GM19025 (cell line): ENCODE results near the gene STAB1.

ENCODE experiments used
- ATAC-seq: cut with Tn5 transposase; IDR thresholded peaks from one replicate; pipeline ENCODE4 v1.9.1; 2021; ENCODE audit warnings: mild to moderate bottlenecking, low read depth, moderate library complexity; ENCODE audit not compliant: unreplicated experiment

The STAB1 gene

DNA sequence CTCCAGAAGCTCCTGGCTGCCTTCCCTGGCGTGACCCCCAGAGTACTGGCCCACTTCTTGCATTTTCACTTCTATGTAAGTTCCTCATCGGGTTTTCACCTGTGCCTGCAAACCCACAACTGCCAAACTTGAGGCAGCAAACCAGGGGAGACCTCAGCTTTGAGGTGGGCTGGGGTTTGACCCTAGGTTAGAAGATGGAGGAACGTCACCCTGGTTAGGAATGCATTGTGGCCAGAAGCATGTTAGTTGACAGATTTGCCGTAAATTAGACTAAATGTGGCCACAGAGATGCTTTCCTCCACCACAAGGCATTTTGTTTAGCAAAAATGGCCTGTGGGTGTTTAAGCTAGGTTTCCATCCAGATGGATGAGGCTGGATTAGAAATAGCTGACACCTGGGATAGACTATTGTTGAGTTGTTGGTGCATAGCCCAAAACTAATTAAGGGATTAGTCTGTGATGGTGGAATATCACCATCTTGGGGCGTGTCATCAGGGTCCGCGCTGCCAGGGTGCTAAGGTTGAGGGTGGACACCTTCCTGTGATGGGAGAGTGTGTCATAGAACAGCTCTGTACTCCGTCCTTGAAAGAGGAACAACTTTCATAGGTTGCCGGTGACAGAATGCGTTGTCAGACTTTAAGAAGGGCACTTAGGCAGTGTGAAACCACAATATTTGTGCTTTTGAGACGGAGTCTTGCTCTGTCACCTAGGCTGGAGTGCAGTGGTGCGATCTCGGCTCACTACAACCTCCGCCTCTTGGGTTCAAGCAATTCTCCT is 36.2 kb upstream of the STAB1 start:
- no peak for ATAC-seq

DNA sequence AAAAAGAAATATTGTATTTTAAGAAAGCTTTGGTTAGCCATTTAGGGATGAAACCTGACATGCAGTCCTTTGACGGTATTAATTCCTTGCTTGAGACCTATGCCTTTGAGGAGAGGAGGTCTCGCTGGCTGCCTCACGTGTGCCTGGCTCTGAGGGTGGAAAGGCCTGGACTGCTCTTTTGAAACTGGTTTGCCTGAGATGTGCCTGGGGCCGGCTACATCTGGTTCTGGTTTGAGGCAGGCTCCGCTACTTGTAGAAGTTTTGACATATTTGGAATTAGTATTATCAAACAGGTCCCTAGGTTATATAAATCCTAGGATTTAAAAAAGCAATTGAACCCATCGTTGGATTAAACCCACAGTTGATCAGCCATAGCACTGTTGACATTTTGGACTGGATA is 33.3 kb upstream of the STAB1 start:
- no peak for ATAC-seq

DNA sequence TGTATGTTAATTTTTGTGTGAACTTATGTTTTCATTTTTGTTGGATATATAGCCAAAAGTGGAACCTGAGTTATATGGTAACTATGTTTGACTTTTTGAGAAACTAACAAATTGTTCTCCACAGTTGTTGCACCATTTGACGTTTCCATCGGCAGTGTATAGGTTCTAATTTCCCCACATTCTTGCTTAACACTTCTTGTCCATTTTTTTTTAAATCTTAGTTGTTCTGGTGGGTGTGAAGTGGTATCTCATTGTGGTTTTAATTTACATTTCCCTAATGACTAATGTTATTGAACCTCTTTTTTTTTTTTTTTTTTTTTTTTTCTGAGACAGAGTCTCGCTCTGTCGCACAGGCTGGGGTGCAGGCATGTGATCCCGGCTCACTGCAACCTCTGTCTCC is 31.7 kb upstream of the STAB1 start:
- no peak for ATAC-seq

DNA sequence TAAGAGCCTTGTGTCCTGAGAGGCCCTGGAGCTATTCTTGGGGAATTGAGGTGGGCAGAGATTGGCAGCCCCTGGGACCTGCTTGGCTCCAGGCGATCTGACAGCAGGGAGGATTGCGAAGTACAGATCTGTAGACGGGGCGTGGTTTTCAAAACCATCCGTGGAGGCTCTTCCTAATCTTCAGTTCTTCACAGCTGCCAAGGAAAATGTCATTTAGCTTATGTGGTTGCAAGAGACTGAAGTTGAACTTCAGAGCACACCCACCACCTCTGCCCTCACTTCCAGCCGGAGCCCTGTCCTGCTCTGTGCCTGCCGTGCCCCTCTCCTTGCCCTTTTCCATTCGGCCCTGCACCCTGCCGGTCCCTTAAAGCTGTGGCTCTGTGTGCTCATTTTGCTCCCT is 26.8 kb upstream of the STAB1 start:
- ATAC-seq = no peak

DNA sequence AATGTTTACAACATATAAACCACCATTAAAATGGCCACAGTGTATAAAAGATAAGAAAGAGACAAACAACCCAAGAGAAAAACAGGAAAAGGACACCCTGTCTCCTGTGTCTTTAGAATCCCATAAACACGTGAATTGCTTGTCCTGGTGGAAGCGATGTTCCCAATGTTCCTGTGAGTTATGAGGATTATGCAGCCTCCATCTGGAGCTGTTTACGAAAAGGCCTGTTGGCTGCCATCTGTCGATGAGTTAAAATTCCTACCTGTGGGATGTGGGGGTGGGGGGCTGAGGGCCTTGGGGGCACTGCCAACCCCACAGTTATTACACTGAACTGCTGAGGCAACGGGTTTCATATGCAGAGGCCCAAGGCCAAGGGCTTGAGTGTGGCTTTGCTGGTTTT is 26.1 kb upstream of the STAB1 start:
- ATAC-seq = no peak

DNA sequence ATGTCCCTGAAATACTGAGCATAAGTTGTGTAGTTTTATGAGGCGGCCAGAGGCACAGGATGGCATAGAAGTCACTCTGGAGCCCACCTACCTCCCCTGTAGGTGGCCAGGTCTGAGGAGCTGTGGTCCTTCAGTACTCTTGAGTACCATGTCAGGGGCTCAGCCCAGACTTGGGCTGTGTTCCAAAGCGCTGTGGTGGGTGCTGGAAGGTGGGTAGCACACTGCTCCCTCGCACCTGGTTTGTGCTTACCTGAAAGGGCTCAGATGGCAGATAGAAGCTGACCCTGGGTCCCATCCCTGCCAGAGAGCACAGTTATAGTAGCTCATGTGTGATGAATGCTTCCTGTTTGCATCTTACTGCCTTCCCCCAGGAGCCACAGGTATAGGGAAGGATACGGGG is 24.2 kb upstream of the STAB1 start:
- no peak for ATAC-seq

DNA sequence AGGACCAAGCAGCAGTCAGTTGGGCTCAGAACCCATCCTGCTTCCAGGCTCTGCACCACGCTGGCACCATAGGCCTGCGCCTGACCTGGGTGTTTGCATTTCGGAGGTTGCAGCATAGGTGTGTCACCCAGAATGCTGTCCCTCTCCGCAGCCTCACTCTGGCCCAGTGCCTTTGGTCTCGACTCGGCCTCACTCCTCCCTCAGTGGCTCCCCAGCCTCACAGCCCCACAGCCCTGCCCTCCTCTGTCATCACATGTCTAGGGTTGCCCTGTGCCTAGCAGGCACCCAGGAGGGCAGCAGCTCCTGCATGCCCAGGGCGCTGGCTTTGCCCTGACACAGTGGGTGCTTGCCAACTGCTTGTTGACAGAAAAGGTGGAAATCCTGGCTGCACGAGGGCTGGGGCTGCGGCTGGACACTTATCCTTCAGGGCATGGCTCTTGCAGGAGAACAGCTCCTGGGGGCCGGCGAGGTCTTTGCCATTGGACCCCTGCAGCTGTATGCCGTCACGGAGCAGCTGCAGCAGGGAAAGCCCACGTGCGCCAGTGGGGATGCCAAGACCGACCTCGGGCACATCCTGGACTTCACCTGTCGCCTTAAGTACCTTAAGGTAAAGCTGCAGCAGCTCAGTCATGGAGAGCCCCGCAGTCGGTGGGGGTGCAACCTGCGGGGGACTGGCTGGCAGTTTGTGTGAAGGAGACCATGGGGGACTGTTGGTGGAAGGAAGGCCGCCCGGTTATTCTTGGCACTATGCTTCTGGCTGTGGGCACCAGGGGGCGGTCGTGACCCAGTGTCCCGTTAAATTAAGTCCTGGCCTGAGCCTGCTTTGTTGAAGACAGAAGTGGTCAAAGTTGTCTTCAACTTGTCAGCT is 23.5 kb upstream of the STAB1 start:
- no peak for ATAC-seq

DNA sequence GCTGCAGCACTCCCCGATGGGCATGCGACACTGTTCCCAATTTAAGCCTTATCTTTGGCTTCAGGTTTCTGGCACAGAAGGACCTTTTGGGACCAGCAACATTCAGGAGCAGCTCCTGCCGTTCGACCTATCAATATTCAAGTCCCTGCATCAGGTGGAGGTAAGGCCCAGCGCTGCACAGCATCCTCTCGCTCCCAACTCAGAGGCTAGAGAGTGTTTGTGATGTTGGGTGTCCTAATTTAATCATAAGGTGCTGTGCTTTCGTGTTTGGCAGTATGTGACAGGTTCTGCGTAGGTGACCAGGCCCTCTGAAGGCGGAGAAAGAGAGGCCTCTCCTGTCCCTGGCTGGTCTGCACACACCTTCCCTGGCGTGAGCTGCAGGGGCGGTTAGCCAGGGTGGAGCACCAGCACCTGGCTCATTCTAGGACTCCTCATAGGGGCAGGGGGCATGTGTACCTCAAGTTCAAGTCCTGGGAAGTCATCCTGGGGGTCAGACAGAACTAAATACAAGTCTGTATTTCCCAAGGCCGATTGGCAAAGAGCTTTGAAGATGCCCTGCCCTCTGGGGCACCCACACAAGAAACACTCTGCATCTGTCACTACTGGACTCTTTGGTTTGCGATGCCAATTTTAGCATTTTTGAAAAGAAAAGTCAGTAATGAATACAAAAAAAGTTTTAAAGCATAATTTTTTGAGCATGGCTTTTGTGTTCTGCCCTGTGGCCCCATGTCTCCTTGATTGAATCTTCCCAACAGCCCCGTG is 22.7 kb upstream of the STAB1 start:
- ATAC-seq = no peak

DNA sequence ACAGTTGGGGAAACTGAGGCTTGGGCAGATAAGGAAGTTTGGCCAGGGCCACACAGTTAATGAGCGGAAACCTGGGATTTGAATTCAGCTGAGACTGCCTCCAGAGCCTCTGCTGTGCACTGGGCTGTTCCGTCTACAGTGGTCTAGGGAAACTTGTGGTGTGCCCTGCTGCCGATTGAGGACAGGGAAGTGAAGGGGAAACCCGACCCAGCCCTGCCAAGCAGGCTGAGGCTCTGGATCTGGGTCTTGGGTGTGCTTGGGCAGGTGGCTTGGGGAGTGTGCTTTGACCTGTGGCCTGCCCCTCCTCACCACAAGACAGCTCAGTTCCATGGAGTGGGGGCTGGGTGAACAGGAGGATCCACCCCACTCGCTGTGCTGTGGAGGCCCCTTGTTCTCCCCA is 22.1 kb upstream of the STAB1 start:
- no peak for ATAC-seq

DNA sequence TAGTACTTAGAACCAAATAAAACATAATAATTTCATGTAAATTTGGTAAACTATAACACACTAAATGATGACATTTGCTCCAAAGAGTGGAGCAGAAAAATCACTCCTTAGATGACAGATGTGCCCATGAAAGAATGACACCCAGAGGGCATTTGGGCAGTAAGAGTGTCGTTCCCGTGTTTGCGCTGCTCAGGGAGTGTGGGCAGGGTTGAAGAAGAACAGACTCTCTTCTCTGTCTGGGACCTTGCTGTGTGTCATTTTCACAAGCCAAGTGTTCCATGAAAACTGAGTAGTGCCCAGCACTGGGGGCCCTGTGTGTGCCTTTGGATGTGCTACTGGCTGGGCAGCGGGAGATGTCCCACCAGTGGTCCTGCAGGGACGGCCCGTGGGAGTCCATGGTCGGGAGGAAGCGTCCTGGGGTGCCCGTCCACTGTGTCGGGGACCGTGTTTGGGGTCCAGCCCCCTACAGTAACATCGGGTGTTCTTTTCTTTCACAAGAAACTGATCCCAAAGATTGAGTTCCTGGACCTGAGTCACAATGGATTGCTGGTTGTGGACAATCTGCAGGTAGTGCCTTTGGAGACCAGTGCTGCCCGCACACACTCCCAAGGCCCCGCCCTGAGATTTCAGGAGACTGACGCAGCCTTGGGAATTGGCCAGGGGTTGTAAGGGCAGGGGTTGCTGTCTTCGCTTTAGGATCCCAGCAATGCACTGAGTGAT is 17.9 kb upstream of the STAB1 start:
- no peak for ATAC-seq

DNA sequence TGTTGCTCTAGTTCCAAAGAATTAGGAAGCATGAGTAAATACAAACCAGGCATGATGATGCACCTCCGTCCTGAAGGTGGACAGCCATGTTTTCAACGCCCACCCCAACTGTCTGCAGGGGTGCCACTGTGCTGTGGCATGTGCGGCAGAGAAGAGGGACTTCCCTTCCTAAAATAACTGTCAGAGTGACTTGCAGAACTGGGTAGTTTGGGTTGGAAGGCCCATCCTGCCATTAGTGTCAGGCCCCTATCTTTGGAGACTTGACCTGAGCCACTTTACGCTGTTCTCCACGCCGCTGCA is 17.4 kb upstream of the STAB1 start:
- ATAC-seq = no peak

DNA sequence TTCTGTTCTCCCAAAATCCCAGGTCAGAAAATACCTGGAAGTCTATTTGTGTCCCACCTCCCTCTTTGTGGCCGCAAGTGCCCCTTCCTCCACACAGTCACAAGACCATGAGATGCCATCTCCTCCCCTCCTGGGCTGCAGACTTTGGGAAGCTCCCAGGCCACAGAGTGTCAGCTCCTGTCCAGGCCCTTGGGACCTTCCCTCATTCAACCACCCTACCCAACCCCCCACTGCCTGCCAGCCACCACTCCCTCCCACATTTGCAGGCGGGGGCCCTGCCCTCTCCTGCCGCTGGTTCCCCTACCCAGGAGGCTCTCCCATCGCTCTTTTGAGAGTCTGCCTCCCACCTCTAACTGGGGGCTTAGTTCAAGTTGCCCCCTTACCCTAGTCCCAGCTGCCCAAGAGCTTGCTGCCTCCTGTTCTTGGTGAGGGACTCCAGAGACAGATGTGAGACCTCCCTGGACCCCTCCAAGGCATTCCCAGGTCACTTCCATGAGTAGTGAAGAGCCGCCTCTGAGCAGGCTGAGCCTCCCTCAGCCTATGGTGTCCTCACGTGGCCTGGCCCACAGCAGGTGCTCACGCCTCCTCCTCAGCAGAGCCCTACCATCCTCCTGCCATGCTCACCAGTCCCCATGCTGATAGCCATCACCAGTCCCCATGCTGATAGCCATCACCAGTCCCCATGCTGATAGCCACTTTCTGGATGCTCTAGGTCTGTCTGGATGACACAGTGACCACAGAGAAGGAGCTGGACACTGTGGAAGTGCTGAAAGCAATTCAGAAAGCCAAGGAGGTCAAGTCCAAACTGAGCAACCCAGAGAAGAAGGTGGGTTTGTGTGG is 15.9 kb upstream of the STAB1 start:
- no peak for ATAC-seq

DNA sequence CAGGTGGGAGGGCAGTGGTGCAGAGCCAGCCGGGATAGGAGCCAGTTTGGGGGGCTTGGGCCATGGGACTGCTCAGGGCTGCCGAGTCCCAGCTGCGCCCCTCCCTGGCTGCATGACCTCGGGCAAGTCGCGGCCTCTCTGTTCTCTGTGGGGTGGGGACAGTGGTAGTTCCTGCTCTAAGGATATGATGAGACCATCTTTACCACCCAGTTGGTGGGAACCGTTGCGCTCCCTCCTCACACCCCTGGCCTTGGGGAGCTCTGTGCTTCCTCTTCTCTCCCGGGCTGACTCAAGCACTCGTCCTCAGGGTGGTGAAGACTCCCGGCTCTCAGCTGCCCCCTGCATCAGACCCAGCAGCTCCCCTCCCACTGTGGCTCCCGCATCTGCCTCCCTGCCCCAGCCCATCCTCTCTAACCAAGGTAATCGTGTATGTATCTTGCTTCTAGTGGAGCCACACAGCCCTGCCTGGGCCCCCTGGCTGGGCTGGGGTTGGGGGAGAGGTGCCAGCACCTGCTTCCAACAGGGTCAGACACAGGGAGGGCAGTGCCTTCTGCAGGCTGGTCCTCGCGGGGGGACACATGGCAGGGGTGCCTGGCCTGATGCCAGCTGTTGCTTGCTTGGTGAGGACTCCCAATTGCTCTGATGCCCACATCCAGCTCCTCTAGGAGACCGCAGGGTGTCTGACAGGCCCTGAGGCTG is 15.1 kb upstream of the STAB1 start:
- no peak for ATAC-seq

DNA sequence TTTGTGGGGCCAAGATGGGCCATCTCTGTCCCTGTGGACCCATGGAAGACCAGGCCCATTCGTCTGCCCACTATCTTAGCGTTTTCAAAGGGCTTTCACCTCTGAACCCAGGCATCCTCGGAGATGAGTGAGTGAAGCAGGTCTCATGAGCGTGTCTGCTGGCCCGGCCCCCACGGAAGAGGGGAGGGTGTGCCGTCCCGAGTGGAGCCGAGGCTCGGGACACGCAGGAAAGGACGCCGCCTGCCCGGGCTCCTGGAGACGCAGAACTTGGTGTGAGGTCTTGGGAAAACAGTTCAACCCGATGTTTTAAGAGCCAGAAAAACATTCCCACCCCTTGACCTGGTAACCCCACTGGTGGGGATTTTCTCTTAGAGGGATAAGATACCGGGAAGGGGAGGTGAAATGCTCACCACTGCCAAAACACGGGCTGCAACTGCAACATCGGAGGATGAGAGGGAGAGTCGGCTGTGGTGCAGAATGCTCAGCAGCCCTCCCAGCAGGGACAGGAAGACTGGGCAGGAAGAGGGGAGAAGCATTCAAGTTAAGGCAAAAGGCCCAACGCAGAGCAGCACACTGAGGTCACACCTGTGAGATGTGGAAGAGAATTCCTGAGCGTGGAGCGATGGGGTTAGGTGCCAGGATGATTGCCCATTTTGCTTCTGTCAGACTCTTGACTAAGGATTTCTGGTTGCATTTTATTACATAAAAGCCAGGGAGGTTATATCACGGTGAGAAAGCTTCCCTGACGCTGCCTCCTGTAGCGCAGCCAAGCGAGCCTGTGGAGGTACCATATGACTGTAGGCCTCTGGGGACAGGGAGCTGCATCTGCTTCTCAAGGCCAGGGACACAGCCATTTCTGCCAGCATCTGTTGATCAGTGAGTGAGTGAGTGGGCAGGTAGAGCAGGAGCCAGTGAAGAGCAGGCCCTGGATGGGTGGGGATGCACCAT is 14.1 kb upstream of the STAB1 start:
- ATAC-seq = no peak

DNA sequence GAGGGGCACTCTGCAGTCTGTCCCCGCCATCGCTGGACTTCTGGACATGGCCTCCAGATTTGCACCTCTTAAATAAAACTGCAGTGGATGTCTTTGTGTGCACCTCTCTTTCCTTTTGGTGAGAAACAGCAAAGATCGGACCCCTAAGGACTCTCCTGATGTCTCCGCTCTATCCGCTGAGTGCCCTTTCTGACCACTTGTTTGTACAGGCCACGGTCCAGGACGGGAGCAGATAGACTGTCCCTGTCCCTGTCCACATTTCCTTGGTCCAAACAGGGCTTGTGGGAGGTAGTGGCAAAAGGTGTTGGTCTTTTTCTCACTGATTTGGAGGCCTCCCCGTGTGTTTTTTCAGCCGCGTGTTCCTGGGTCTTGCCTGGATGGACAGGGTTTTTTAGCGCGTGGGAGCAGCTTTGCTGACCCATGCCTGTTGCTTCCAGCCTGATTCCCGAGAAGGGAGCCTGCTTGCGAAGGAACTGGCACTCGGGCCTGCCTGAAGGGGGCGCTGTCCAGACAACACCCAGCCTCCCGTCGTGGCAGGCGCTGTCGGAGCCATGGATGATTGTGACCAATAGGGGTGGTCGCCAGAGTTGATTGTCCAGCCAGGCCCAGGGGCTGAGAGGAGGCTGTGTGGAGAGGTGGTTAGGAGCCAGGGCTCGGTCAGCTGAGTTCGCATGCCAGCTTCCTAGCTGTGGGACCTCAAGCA is 13.2 kb upstream of the STAB1 start:
- ATAC-seq = no peak

DNA sequence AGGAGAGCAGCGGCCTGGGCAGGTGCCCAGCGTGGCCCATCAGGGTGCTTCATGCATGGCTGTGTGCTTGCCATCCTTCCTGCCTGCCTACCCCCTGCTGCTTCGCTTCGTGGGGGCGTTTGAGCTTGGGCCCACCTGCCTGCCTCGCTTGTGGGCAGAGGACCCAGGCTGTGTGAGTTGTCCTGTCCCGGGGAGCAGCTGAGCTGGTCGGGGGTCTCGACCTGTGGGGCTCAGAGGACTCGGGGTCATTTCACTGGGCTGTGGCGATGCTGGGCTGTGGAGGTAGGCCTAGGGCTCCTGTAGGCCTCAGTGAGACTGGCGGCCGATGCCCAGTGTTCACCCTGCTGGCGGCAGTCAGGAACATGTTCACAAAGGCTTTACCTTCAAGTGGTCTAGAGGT is 12.1 kb upstream of the STAB1 start:
- ATAC-seq = no peak

DNA sequence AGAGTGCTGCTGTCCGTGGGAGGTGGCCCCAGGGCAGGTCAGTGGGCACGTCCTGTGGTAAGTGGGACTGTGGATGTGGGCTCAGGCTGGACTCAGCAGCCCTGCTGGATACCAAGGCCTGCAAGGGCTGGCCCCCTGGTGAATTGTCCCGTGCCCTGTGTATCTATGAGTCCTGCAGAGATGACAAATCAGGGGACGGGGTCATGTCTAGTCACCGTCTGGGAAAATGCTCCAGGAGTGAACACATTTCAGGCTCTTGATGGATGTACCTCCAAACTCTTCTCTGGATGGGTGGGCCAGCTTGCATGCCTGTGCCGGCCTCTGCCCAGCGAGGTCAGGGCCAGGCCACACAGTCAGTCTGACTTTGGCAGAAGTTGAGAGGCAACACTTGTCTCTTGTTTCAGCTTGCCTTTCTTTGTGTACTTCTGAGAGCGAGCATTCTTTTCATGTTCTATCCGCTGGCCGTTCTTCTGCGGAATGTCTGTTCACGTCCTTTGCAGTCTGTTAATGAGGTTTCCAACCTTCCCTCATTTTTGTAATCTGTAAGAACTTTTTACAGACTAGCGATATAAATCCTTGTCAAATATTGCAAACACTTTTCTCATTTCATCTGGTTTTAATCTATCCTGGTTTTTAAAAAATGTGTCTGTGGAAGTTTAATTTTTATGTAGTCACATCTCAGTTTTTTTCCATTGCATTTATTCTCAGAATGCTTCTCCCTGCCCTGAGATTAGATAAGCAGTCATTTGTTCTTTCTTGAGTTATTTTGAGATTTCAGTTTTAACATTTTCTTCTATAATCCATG is 11.4 kb upstream of the STAB1 start:
- no peak for ATAC-seq
